NT2/D1 (cell line): Measurements from ENCODE around the gene MORN1.

Experiments used
- SUZ12 ChIP-seq: IDR thresholded peaks from 2 replicates; pipeline ENCODE4 v1.6.1; 2011; ENCODE audit not compliant: insufficient read length, insufficient read depth; ENCODE audit errors: extremely low read depth
- YY1 ChIP-seq: IDR thresholded peaks from 2 replicates; pipeline ENCODE4 v1.6.1; 2011; ENCODE audit not compliant: insufficient read length, insufficient read depth
- ZNF274 ChIP-seq: IDR thresholded peaks from 2 replicates; pipeline ENCODE4 v1.6.1; 2011; ENCODE audit warnings: mild to moderate bottlenecking, low read depth, low read length

DNA sequence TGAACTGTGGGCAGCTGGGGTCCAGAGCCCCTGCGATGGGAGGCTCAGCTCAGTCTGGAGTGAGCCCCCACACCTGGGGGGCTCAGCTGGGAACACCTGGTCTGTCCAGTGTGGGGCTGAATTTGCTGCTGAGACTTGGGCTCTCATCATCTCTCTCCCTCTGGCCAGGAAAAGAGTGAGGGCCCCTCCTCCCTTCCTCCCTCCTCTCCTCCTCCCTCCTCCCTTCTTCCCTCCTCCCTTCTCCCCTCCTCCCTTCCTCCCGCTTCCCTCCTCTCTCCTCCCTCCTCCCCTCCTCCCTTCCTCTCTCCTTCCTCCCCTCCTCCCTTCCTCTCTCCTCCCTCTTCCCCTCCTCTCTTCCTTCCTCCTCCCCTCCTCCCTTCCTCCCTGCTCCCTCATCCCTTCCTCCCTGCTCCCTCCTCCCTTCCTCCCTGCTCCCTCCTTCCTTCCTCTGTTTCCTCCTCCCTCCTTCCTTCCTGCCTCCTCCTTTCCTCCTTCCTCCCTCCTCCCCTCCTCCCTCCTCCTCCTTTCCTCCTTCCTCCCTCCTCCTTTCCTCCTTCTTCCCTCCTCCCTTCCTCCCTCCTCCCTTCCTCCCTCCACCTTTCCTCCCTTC, 44.5 kb upstream of the MORN1 start:
- TF ChIP-seq ZNF274 (no peak), SUZ12 (no peak), YY1 (no peak)
